Esophagus mucosa (tissue), 1 donor: ENCODE measurements around the gene NTM. TPM values are rescaled to one million over a fixed set of nuclear protein-coding genes. Genes with fewer than 3 reads are reported as not detected.

Experiments
- ATAC-seq: fragments of 200-7000 bp; cut with Tn5 transposase; one replicate; pipeline ENCODE4 v1.9.1; 2020
- total RNA-seq: library from RNA; stranded (reverse); gene quantifications from one replicate; pipeline ENCODE4 v1.2.4, GENCODE V29; 2023
- donor health status: DM: yes; HTN: yes; CAD: no.

The NTM gene
- total RNA-seq, 1 donor from 2014 or later, result 0.92 TPM

DNA sequence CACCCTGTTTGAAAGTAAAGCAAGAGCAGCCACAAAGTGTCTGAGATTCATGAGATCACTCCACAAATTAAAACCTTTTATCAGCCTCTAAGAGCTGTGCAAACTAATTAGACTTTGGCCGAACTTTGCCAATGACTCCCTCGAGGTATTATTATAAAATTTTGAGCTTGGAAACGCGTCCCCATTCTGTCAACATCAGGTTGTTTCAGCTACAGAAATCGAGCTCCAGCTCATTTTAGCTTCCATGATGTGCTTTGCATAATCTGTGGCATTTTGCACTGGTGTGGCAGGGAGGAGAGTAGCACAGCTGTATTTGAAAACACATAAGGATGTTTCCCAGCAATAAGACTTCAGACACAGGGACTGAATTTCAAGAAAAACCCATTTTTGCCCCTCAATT lies 872.2 kb downstream of the NTM start:
- no peak for ATAC-seq

DNA sequence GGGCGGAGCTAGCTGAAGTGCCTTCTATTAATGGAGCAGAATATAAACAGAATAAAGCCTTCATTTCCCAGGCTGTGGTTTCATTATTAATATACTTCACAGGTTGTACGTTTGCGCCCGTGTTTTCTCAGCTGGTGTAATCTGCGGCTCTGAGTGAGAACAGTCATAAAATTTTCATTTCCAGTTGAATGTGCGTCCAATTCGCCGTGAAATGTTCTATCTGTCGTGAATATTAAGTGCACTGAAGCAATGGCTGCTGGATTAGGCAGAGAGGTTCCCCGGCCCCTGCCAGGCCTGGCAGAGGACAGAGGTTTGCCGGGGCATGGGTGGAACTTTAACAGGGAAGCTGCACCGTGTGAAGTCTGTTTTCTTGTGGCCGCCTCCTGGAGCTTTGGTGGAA lies 874.4 kb downstream of the NTM start:
- ATAC-seq, result no peak

DNA sequence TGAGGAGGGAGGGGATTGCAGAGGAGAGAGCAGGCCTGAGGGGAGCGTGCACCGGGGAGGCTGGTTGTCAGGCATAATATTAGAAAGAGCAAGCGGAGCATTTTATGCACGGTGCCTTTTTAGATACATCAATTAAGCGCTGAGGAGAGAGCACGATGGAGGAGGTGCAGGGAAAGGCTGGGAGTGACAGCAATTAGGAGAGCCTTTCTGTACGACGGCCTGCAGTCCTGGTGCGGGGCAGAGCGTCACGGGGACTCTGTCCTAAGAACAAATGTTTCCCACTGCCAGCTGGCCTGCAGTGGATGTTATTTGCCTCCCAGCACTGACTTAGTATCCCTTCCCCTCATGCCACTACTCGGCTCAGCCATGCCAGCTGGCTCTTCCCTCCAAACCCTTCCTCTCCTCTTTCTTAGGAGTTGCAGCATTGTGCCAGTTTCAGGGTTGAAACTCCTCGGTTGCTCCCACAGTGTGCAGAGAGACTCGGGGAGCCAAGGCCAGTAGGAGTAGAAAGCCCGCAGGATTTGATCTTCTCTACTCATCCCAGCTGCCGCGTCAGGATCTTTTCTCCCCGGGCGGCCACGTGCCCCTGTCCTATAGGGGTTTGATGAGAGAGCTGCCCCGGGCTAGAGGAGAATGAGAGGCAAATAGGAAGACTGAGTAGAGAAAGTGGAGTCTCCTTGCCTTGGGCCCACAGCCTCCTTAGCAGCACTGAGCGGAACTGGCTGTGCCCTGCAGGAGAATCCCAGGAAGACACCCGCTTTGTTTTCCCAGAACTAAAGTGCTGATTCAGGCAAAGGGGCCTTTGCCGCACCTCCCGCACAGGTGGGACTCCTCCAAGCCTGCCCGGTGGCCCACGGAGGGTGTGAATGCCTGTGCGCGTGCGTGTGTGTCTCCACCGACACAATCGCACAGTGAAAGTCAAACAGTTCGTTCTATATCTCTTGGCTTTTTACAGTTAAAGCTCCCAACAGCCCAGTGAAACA lies 875.3 kb downstream of the NTM start:
- ATAC-seq, result no peak

DNA sequence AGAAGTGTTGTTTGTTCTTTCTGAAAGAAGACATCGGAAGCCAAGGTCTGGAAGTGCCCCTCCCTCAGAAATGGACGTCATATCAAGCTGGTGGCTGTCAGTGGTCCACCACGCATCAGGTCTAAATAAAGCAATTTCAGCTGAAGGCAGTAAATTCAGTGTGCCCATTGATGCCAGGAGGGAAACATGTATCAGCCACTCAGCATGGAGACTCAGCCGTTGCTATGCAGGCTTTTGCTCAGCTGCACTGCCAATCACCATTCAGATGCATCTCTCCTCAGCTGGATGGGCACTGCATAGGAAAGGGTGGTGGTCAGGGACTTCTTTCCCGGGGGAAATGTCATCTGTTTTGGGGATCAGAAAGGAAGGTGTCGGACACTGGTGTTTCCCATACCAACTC lies 878.2 kb downstream of the NTM start:
- ATAC-seq, result no peak

DNA sequence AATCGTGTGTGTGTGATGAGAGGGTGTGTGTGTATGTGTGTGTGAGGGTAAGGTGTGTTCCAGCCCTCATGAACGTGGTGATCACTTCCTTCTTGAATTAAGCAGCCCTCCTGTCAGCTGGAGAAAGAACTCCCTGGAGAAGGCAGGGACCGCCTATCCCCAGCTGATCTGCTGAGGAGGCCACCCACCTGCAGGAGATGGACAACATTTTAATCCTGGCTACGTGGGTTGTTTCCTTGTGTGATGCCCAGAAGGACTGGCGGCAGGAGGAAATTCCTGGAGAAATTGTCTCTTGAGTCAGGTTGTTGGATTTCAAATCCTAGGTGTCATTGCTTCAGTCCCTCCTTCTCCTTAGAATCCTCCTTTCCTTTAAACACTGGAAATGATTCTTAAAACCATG lies 878.8 kb downstream of the NTM start:
- ATAC-seq, result no peak

DNA sequence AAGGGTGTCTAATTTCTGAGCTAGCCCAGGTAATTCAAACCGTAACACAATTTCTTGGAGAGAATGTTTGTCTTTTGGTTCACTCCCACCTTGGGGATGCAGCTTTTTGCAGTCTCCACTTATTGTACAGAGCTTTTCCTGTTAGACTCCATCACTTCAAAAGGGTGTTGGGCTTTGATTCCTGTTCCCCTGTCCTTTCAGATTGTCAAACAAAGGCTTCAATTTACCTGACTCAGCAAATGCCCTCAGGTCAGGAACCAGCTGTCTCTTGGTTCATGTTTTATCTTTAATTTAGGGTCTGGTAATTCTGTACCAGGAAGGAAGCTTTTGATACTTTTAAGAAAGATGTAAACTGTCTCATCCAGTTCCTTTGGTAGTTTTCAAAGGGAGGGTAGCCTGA lies 880.6 kb downstream of the NTM start:
- no peak for ATAC-seq

DNA sequence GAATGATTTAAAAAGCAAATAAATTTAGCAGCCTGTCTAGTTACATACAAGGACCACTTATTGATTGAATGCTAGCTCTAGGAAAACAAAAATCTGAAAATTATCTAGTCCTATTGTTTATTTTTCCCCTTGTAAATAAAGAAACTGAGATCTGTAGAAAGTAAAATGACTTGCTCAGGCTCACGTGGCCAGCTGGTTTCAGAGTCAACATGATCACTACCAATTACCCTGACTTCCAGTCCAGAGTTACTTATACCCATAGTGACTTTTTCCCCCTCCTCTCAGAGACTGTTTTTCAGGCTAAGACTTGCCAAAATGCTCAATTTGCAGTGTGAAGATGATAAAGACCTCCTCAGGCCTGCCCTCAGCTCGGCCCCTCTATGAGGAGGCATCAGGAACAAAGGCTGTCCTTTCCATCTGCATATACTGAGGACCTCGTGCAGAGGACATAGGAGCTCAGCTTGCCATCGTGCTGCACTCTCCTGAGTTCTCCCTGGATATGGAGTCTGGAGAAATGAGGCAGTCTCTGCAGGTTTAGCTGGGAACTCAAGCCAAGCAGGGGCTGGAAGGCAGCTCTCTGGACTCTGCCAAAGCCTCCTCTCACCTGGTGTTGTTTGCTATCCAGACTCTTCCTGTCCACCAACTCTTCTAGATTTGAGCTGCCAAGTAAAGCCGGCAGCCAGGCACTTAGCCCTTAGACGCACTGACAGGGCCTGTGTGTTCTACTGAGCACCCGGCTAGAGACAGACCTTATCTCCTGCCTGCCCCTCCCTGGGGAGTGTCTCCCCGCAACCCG lies 883.3 kb downstream of the NTM start:
- ATAC-seq, result no peak

DNA sequence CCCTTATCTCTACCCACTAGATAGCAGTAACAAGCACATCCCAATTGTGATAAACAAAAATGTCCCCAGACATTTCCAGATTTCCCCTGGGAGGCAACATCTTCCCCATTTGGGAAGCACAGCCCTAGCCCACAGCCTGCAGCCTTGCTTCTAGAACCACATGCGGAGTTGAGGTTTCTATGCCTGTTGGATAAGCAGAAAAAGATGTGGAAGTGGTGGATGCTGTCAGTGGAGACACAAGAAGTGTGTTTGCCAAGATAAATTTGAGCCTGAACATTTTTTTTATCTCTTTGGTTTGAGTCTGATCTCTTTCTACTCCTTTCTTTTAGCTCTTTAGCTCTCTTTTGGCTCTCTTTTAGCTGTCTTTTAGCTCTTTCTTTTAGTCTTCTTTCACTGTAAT lies 884.5 kb downstream of the NTM start:
- ATAC-seq, result no peak

DNA sequence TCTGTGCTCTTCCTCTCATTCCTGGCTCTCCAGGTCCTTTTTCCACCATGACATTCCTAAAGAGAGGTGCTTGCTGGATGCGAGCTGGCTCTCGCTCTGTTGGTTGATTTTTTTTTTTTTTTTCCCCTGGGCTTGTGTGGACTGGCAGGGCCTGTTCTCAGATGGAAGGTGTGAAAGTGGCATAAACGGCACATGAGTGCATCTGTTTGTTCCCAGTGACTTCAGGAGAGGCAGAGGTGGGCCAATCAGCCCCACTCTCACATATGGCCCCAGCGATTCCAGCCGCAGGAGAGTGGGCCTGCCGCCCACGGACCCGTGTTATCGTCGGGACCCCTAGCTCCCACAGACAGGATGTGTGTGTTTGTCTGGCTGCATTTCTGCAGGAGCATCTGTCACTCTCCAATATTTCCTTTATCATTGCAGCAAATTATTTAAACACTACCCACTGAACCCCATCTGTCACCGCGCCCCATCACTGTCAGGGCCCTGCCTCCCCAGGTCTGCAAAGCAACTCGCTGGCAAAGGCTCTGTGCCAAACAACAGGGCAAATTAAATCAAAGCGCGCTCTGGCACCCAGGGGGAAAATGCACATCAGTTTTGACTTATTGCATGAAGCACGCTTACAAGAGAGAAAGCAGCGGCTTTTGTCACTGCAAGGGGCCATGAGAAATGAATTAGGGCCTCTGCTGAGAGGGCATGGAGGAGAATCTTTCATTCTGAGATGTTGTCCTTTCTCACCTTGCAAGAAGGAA lies 886.3 kb downstream of the NTM start:
- ATAC-seq, result no peak

DNA sequence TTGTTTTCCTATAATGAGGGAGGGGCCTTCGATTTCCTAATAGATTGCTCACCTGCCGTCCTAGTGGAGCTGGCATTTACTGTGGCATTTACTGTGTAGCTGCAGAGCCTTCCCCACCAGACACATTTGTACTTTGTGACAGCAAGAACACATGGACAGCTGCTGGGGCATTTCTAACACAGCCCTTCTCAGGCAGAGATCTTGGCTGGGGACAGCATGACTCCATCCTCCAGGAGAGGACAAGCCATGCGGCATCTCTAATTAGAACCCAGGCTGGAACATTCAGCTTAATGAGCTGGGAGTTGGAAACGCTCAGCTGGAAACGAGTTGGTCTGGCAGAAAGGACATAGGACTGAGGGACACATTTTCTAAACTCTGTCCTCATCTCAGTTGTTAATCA lies 887.5 kb downstream of the NTM start:
- no peak for ATAC-seq

DNA sequence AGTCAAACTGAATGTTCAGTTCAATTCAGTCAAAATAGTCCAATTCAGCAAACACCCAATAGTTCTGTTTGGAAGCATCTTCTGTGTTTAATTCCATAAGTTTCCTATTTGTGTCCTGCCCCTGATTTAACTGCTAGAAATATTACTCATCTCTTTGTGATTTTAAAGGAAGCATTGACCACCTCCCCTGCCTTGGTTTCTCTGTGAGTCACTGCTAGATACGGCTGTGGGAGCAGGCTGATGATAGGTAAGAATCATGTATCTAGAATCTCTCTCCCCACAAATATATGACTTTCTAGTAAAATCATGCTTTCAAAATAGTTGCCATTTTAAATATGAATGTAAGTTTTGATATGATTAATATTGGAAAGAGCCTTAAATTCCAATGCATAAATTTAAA lies 888.5 kb downstream of the NTM start:
- ATAC-seq, result no peak

DNA sequence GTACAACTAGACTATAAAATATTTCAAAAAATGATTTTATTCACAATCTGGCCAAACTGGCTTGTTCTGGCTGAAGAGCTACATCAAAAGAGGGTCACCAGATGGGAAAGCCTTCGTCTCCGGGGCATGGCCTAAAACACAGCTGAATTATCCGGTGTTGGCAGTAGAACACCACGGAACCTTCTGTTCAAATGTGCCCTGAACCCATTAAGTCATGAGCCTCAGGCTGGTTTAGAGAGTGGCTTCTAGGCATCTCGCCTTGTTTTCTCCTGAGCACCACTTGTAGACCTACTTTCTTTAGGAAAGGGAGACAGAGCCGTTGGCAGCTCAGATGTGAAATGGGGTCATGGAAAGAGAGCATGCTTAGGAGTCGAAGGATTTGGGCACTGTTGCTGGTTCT lies 890.2 kb downstream of the NTM start:
- ATAC-seq, result no peak

DNA sequence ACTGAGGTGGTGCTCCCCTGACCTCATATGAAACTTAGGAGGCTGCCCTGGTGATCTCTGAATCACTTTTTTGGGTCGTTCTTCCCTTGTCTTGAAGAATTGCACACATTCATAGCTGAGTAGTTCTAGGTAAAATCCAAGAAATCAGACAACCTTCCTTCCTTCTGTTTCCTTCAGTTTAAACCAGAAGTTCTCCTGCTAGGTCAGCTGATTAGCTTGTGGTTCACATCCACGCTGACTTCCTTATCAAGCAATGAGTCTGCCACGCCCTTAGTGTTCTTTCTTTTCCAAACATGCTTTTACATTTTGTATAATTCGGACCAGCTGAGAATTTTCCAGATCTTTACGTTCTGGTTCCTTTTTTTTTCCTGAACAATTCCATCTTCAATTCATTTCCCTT lies 892.8 kb downstream of the NTM start:
- ATAC-seq, result no peak

DNA sequence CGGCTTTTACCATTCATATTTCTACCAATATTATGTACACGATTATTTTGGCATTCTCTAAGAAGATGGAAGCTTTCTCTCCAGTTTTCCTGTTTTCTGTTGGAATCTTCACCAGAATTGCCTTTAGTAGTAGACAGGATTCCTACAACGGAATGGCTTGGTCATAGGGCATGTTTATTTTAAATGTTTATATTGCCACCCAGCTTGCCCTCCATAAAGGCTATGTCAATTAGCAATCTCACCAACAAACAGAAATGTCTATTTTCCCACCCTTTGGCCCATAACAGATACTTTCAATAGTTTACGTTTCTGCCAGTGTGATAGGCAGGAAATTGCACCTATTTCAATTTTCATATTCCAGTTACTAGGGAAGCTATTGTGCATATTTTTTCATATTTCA lies 893.5 kb downstream of the NTM start:
- no peak for ATAC-seq

DNA sequence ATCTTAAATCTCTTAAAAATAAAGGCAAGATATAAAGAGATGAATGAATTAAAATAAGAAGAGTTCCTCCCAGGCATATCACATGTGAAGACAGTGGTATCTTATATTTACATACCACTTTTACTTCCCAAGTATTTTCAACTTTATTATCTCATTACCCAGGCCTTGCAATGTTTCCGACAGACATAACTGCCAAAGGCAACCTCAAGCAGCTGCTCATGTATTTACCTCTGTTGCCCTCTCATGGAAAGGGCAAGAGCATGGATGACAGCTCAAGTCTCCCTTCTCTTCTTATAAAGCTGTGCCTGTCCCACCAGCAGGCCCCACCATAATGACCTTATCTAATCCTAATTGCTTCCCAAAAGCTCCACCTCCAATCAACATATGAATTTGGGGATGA lies 894.2 kb downstream of the NTM start:
- ATAC-seq, result no peak

DNA sequence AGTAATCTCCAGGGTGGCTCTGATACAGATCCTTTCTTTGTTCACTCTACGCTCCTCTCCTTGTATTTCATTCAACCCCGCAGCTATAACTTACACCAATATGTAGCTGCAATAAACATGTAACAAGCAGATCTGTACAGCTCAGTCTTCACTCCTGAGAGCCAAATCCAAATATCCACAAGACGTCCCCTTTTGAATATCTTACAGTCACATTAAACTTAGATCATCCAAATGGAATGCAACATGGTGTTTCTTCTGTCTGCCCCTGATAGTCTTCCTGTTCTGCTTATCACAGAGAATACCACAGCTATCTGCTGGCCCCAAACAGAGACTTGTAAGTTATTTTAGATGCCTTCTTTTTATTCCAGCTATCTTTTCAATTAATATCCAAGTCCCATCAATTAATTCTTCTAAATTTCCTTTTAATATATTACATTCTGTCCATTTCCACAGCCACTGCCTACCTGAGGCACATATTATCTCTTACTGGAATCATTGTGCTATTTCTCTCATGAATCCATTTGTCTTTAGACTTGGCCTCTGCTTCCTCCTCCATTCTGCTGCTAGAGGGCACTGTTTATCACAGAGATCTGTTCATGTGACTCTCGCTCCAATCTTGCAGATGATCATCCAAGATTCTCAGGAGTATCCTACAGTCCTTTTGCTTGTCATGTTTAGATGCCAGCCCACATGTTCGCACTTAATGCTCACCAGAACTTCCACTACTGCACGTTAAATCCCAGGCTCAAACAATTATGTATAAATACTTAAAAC lies 908.6 kb downstream of the NTM start:
- no peak for ATAC-seq

DNA sequence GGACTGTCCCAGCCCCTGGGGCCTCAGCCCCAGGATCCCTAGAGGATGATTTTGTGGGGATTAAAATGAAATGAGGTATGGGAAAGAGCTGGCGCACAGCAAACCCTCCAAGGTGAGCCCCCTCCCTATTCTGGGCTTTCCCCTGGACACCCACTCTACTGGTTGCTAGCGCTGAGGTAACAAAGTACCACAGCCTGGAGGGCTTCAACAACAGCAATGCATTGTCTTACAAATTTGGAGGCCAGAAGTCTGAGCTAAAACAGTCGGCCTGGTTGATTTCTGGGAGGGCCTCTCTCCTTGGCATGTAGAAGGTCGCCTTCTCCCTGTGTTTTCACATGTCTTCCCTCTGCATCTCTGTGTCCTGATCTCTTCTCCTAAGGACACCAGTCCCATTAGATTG lies 913.6 kb downstream of the NTM start:
- ATAC-seq, result no peak

DNA sequence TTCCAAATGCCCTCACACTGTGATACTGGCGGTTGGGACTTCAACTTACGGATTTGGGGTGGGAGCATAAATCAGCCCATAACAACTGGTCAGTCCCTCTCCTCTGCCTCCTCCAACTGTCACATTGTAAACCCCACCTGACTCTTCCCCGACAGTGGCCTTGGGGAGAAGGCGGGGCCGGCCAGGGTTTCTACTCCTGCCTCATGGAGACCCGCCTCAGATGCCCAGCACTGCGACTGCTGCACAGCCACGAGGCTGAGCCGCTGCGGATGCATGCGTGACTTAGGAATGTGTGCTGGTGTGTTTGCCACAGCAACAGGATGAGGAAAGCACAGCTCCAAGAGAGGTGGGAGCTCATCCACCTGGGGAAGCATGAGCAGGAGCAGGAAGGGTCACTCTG lies 914.2 kb downstream of the NTM start:
- no peak for ATAC-seq

DNA sequence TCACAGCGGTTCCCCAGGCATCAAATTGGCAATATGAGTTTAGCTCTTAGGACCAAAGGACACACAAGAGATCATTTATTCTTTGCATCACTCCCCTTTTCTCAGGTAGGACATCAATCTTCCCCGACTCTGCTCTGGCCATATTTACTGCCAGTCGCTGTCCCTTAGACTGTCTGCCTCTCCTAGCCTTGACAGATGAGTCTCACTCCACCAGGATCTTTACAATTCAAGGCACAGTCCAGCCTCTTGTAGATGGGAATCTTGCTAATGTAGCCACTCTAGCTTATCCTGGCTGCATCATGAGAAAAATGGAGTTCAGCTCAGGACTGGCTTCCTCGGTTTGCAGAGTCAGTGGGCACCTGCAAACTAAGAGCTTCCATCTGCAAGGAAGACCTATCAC lies 915.2 kb downstream of the NTM start:
- no peak for ATAC-seq

DNA sequence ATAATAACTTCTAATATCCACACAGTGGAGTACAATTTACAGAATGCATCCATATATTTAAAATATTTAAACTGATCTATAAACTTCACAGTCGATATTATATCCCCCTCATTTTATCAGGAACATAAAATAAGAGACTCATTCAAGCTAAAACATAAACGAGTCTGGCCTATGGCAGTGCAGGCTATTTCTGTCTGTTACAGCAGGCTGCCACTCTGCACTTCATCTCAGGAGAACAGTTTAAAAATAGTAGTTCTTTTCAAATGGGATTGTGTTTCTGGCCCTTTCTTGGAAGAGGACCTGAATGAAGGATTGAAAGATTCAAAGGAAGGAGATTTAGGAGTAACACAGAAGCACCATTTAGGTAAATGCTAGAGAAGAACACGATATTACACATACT lies 915.7 kb downstream of the NTM start:
- ATAC-seq, result no peak

DNA sequence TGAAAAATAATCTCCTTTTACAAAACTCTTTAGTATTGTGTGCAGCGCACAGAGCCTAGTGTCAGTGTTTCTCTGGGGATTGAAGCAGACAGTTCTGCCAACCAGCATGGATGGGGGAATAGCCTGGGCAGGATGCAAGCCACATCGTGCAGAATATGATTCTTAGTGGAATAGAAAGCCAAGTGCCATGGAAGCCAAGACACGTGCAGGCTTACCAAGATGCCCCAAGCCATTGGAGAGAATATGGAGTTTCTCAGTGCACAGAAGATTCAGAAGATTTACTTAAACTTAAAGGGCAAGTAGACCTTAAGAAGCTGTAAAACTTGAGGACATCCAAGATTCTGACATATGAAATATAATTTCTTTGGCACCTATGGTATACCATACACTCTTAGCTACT lies 917.6 kb downstream of the NTM start:
- no peak for ATAC-seq

DNA sequence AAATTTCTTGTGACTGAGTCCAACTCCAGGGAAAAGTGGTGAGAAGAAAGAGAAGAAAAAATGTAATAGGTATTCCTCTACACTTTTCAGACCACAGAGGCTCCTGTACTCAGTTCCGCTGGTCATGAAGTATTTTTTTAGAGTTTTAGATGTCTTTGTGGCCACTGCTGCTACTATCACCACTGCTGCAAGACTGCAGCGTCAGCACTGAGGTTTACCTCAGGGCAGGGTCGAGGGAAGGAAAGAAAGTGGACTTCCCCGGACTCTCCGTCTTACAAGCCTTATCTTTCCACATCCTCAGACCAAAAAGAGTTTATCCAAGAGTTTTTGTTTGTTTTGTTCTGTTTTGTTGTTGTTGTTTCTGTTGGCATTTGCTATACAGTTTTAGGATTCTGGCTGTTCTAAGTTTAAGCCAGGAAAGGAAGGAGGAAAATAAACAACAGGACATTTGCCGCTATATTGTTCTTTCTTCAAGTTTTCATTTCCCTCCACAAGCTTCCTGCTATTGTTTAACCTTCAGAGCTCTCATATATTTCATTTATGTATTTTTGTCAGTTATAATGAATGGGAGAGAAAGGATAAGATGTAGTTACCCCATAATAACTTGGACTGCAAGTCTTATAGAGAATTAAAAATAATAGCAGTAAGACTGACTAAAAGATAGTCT lies 919.3 kb downstream of the NTM start:
- ATAC-seq, result no peak
